BE2C (cell line): ENCODE results near the gene RAB11A. TPM values are rescaled to one million over a fixed set of nuclear protein-coding genes. Genes with fewer than 3 reads are reported as not detected.

Source experiments
- DNase-seq: peaks from one replicate; pipeline ENCODE4 v3.0.0-alpha.2; 2020
- H3K27me3 ChIP-seq: fragments of 250-450 bp; sonication (Bioruptor Pico); 2 replicates; pipeline ENCODE4 v1.5.1; 2020; ENCODE audit warnings: mild to moderate bottlenecking
- H3K36me3 ChIP-seq: fragments of 250-450 bp; sonication (Bioruptor Pico); 2 replicates; pipeline ENCODE4 v1.5.1; 2020; ENCODE audit warnings: mild to moderate bottlenecking
- H3K4me1 ChIP-seq: fragments of 250-450 bp; sonication (Bioruptor Pico); 2 replicates; pipeline ENCODE4 v1.5.1; 2020
- H3K4me3 ChIP-seq: 2 replicates; pipeline ENCODE4 v1.5.1; 2011; ENCODE audit warnings: low read depth, low read length
- H3K9me3 ChIP-seq: fragments of 250-450 bp; sonication (Bioruptor Pico); 2 replicates; pipeline ENCODE4 v1.5.1; 2020
- CTCF ChIP-seq: IDR thresholded peaks from 2 replicates; pipeline ENCODE4 v1.5.1; 2012; ENCODE audit warnings: mild to moderate bottlenecking, low read depth, low read length
- polyA plus RNA-seq: library from polyadenylated mRNA; unstranded; fragments of >200 nt; gene quantifications from one replicate; pipeline ENCODE4 v1.2.1, GENCODE V29; 2012; ENCODE audit warnings: low read depth, missing spikeins; ENCODE audit not compliant: insufficient read length, insufficient read depth

The RAB11A gene
- 233 TPM for polyA plus RNA-seq

- Histone ChIP-seq H3K36me3 (peaks cover 2% of the 10 kb centered on the region; the same call in 1 of the 2 replicates), H3K27me3 (no peaks in the 10 kb centered on the region), H3K9me3 (no peaks in the 10 kb centered on the region), H3K4me1 (no peaks in the 10 kb centered on the region), H3K4me3 (peak within 1 kb of the TSS; percentile 96)
- TF ChIP-seq CTCF = peak; percentile 37
- peak; percentile 99 for DNase-seq
These were observed at the start of gene RAB11A for GRCh38 chr15:65869126-65869953. Gene RAB11A, plus strand, starts transcription at chr15:65869491. Its CDS starts 95 bp downstream, at chr15:65869586.

GRCh38 chr15:65819563-65819960 is 49.7 kb upstream of the RAB11A start:
- H3K36me3 ChIP-seq = no peaks in the 10 kb centered on the region
- no peak for DNase-seq
- H3K4me1 ChIP-seq = no peaks in the 10 kb centered on the region; the same call in 1 of the 2 replicates
- no peak overlapping the region for H3K4me3 ChIP-seq
- no peaks in the 10 kb centered on the region for H3K27me3 ChIP-seq
- no peaks in the 10 kb centered on the region for H3K9me3 ChIP-seq
- no peak for TF ChIP-seq CTCF

GRCh38 chr15:65821070-65821469 is 48.2 kb upstream of the RAB11A start:
- H3K36me3 ChIP-seq = no peaks in the 10 kb centered on the region
- DNase-seq = no peak
- H3K4me3 ChIP-seq = no peak overlapping the region
- H3K9me3 ChIP-seq = no peaks in the 10 kb centered on the region
- no peaks in the 10 kb centered on the region; the same call in 1 of the 2 replicates for H3K4me1 ChIP-seq
- TF ChIP-seq CTCF = no peak
- no peaks in the 10 kb centered on the region for H3K27me3 ChIP-seq

GRCh38 chr15:65822316-65822715 is 47.0 kb upstream of the RAB11A start:
- no peaks in the 10 kb centered on the region for H3K27me3 ChIP-seq
- H3K9me3 ChIP-seq = no peaks in the 10 kb centered on the region
- no peak overlapping the region for H3K4me3 ChIP-seq
- no peaks in the 10 kb centered on the region; the same call in 1 of the 2 replicates for H3K4me1 ChIP-seq
- TF ChIP-seq CTCF = no peak
- no peak for DNase-seq
- no peaks in the 10 kb centered on the region for H3K36me3 ChIP-seq

GRCh38 chr15:65824031-65824743 is 45.1 kb upstream of the RAB11A start:
- no peaks in the 10 kb centered on the region for H3K36me3 ChIP-seq
- no peaks in the 10 kb centered on the region for H3K27me3 ChIP-seq
- no peaks in the 10 kb centered on the region; the same call in 1 of the 2 replicates for H3K4me1 ChIP-seq
- no peaks in the 10 kb centered on the region for H3K9me3 ChIP-seq
- no peak overlapping the region for H3K4me3 ChIP-seq
- TF ChIP-seq CTCF = peak; percentile 90
- DNase-seq = peak; percentile 73
